ENCODE data around the gene DDIT4. TPM values are rescaled to one million over a fixed set of nuclear protein-coding genes. Genes with fewer than 3 reads are reported as not detected.

DDIT4 gene
- total RNA-seq, 2 donors from 2014 or later = 259 to 265 TPM

DNA sequence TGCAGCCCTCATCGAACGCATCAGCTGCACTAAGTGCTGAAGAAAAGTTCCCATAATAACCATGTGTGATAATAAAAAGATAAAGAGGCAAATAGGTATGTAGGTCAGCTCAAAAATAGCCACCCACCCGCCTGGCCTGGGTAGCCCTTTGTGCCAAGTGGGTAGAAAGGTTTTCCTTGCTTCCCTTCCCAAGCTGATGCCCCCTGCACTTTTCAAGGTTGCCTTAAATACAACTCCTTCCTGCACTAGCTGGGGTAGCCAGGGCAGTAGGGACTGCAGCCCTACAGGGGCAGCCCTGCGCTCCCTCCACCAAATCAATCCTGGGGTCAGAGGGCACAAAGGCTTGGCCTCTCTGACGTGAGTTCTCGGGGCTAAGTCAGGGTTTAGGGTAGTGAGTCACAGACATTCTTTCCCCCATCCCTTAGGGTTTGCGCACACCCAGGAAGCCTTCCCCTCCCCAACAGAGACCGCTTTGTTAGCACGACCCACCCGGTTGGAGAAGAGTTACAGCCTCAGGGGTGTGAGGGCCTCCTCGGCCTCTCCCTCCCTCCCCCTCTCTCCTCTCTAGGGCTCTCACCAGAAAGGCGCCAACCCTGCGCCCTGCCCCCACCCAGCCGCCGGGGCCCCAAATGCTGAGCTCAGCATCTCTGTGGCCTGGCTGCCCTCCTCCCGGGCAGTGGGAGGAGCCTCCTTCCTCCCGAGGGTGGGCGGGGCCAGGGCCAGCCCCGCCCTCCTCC lies 13.3 kb upstream of the DDIT4 start:
- H3K27ac ChIP-seq = peak overlapping the region; percentile 83 to 84
- intact Hi-C loops (cut with DNase I) = no loop called here

DNA sequence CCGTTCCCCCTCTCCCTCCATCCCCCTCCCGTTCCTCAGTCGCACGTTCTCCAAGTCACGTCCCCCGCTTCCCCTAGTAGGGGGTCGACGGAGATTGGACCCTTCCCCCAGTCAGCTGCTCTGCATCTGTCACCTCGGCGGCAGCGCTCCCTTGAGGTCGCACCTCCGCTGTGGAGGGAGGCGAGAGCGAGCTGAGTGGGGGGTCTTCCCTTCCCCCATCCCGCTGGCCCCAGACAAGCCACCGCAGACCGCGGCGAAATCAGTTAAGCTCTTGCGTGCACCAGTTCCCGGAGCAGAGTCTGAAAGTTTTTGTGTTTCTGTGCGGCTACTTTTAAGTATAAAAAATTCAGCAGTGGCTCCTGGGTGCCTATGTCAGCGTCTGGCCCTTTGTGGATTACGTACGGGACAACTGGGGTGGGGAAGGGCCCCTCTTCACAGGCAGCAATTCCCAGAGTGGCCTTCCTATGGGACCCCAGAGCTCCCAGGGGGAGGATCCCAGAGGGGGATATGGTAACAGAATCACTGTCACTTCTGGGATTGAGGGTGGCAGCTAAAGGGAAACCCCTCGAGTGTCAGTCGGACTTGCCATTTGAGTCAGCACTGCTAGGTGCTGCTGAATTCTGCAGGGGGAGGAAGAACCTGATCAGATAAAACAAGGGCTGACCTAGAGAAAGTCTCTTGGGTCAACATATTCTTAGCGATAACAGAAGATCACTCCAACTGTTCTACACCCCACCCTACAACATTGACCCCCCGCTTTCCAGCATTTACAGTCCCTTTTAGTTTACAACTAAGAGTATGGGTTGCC lies 12.5 kb upstream of the DDIT4 start:
- Histone ChIP-seq H3K9me3 (no peaks in the 10 kb centered on the region), H3K4me1 (replicated peaks) (peaks cover 30% of the 10 kb centered on the region), H3K27me3 (replicated peaks; ENCODE audit: insufficient read depth) (no peaks in the 10 kb centered on the region), H3K27ac (peak overlapping the region; percentile 83 to 84), H3K4me3 (peak overlapping the region; percentile 30 to 33), H3K36me3 (no peaks in the 10 kb centered on the region)
- TF ChIP-seq POLR2A (IDR thresholded peaks at IDR 0.05) (peak; percentile 28), POLR2AphosphoS5 (IDR thresholded peaks at IDR 0.05) (no peak)
- intact Hi-C loops (cut with DNase I) = no loop called here
- no peak for DNase-seq (ENCODE audit: low spot score)
- 6% methylated on average over 30 of the region's 30 CpGs for WGBS

More for the DNA sequence above, 13.3 kb upstream of the DDIT4 start:
- TF ChIP-seq POLR2A (IDR thresholded peaks at IDR 0.05) (no peak), POLR2AphosphoS5 (IDR thresholded peaks at IDR 0.05) (peak; percentile 51)
- DNase-seq (ENCODE audit: low spot score) = peak; percentile 64
- 12% methylated on average over 19 of the region's 19 CpGs for WGBS
- Histone ChIP-seq H3K36me3 (no peaks in the 10 kb centered on the region), H3K27me3 (replicated peaks; ENCODE audit: insufficient read depth) (no peaks in the 10 kb centered on the region), H3K4me1 (replicated peaks) (peaks cover 37% of the 10 kb centered on the region), H3K4me3 (peak overlapping the region; percentile 30 to 33), H3K9me3 (no peaks in the 10 kb centered on the region)

DNA sequence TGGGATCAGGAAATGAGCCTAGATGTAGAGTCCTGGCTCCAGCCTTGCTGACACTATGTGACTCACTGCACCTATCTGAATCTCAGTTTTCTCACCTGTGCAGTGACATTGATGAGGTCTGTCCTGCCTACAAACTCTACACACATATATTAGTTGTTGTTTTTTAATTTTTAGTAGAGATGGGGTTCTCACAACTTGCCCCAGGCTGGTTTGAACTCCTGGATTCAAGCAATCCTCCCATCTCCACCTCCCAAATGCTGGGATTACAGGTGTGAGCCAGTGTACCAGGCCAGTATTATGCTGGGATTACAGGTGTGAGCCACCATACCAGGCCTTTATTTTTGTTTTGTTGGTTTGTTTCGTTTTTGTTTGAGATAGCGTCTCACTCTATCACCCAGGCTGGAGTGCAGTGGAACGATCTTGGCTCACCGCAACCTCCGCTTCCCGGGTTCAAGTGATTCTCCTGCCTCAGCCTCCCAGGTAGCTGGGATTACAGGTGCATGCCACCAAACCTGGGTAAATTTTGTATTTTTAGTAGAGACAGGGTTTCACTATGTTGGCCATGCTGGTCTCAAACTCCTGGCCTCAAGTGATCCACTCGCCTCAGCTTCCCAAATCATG lies 11.8 kb upstream of the DDIT4 start:
- intact Hi-C loops (cut with DNase I) = no loop called here
- WGBS = 93% methylated on average over 7 of the region's 7 CpGs
- H3K36me3 ChIP-seq = no peaks in the 10 kb centered on the region
- H3K27me3 ChIP-seq (replicated peaks; ENCODE audit: insufficient read depth) = no peaks in the 10 kb centered on the region
- no peaks in the 10 kb centered on the region for H3K9me3 ChIP-seq
- DNase-seq (ENCODE audit: low spot score) = no peak
- no peak overlapping the region for H3K4me3 ChIP-seq
- H3K4me1 ChIP-seq (replicated peaks) = peaks cover 28% of the 10 kb centered on the region
- no peak for TF ChIP-seq POLR2AphosphoS5 (IDR thresholded peaks at IDR 0.05)
- TF ChIP-seq POLR2A (IDR thresholded peaks at IDR 0.05) = no peak
- TF ChIP-seq, protein P1, sequence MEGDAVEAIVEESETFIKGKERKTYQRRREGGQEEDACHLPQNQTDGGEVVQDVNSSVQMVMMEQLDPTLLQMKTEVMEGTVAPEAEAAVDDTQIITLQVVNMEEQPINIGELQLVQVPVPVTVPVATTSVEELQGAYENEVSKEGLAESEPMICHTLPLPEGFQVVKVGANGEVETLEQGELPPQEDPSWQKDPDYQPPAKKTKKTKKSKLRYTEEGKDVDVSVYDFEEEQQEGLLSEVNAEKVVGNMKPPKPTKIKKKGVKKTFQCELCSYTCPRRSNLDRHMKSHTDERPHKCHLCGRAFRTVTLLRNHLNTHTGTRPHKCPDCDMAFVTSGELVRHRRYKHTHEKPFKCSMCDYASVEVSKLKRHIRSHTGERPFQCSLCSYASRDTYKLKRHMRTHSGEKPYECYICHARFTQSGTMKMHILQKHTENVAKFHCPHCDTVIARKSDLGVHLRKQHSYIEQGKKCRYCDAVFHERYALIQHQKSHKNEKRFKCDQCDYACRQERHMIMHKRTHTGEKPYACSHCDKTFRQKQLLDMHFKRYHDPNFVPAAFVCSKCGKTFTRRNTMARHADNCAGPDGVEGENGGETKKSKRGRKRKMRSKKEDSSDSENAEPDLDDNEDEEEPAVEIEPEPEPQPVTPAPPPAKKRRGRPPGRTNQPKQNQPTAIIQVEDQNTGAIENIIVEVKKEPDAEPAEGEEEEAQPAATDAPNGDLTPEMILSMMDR (IDR thresholded peaks at IDR 0.05) = no peak
- peak overlapping the region; percentile 83 to 84 for H3K27ac ChIP-seq

DNA sequence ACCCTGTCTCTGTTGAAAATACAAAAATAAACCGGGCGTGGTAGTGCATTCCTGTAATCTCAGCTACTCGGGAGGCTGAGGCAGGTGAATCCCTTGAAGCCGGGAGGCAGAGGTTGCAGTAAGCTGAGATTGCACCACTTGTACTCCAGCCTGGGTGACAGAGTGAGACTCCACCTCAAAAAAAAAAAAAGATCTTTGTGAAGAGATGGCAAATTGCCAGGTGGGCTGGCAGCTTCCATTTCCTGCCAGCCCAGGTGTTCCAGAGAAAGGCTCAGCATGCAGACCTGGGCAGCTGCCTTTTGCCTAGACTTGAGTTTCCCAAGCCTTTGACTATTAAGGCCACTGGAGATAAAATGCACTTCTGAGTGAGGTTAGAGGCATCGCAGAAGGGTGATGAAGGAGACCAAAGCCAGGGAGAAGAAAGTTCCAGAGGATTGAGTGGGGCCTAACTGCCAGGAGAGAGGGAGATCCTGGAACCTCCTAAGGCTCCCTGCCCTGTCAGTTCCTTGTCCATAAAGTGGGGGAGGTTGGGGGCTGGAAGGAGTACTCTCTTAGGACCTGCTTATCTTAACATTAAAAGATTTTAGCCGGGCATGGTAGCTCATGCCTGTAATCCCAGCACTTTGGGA lies 10.0 kb upstream of the DDIT4 start:
- intact Hi-C loops (cut with DNase I) = no loop called here
- DNase-seq (ENCODE audit: low spot score) = peak; percentile 86

DNA sequence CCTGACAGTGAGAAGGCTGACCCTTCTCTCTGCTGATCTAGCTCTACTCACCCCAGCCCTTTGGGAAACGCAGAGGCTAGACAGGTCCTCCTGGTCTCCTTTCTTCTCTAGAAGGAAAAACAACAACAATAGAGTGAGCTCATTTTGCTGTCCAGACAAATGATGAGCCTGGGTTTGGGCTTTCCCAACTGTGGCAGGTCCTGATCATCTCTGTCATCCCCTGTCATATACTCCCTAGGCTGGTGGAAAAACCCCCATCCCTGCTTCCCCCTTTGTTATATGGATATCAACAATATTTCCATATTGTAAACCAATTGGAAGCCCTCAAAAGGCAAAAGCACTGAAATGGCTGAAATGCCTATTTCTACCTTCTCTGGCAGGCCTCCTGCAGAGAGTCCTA lies 9.2 kb upstream of the DDIT4 start:
- H3K9me3 ChIP-seq = no peaks in the 10 kb centered on the region
- H3K4me1 ChIP-seq (replicated peaks) = peaks cover 22% of the 10 kb centered on the region
- H3K4me3 ChIP-seq = no peak overlapping the region
- H3K27me3 ChIP-seq (replicated peaks; ENCODE audit: insufficient read depth) = no peaks in the 10 kb centered on the region
- TF ChIP-seq POLR2AphosphoS5 (IDR thresholded peaks at IDR 0.05) (no peak), POLR2A (IDR thresholded peaks at IDR 0.05) (no peak)
- TF ChIP-seq, protein P1 (IDR thresholded peaks at IDR 0.05) = no peak
- 80% methylated on average over 1 of the region's 1 CpG for WGBS
- DNase-seq (ENCODE audit: low spot score) = no peak
- no peaks in the 10 kb centered on the region for H3K36me3 ChIP-seq
- peak overlapping the region in 1 of 2 donors; percentile 68 for H3K27ac ChIP-seq
- intact Hi-C loops (cut with DNase I) = no loop called here

More for the DNA sequence above, 10.0 kb upstream of the DDIT4 start:
- peak overlapping the region; percentile 48 to 68 for H3K27ac ChIP-seq
- TF ChIP-seq POLR2AphosphoS5 (IDR thresholded peaks at IDR 0.05) = peak; percentile 94
- TF ChIP-seq, protein P1 (IDR thresholded peaks at IDR 0.05) = no peak
- TF ChIP-seq POLR2A (IDR thresholded peaks at IDR 0.05) = peak; percentile 47
- no peaks in the 10 kb centered on the region for H3K9me3 ChIP-seq
- H3K36me3 ChIP-seq = no peaks in the 10 kb centered on the region
- WGBS = 52% methylated on average over 6 of the region's 6 CpGs
- H3K4me3 ChIP-seq = no peak overlapping the region
- H3K4me1 ChIP-seq (replicated peaks) = peaks cover 23% of the 10 kb centered on the region
- no peaks in the 10 kb centered on the region for H3K27me3 ChIP-seq (replicated peaks; ENCODE audit: insufficient read depth)
